GM21447 (cell line): ENCODE results near the gene SLC37A1.

Experiments used
- ATAC-seq: cut with Tn5 transposase; IDR thresholded peaks from one replicate; pipeline ENCODE4 v1.9.1; 2021; ENCODE audit not compliant: unreplicated experiment

SLC37A1 gene

DNA sequence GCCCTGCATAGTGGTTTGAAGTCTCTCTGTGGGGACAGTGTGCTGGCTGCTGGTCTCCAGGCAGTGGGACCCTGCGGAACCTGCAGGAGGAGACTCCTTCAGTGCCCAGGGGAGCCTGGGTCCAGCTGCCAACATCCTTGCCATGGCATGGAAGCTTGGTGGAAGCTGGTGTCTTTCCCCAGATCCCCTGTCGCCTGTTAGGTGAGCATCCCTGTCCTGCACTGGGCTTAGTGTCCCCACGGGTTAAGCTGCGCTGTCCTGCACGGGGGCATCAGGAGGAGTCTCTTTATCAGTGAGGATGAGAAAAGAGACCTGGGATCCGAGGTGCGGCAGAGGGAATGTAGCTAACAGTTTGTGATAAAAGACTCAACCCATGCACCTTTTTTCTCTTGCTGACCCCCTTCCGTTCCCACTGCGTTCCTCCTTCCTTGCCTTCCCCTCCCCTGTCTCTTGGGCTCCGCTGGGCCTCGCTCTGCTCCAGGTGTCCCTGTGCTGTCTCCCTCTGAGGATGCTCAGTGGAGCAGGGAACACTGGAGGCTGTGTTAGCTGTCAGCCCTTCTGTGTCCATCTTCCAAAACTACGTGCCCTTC, 59.3 kb downstream of the SLC37A1 start:
- no peak for ATAC-seq

DNA sequence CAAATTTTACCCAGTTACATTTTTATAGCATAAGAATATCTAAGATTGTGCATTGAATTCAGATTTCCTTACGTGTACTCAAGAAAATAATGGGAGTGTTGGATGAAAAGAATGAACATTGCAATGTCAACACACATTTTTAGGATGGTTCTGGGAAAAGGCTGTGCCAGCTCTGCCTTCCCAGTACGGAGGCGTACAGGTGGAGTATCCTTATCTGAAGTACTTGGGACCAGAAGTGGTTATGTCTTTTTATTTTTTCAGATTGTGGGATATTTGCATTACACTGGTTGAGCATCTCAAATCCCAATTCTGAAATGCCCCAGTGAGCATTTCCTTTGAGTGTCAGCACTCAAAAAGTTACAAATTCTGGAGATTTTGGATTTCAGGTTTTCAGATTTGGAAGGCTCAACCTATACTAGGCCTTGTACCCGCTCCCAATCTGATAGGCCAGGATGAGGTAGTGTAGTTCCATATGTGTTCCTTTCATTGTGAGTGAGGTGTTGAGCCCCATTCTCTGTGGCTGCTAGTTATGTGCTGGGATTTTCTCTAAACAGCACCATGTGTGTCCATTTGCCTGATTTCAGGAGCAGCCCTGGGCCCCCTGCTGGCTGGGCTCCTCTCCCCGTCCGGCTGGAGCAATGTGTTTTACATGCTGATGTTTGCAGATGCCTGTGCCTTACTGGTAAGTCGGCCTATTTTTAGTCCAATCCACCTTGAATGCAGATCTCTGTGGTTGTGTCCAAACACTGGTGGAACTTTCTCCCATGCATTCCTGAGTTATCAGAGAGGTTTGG, 60.8 kb downstream of the SLC37A1 start:
- ATAC-seq: no peak

DNA sequence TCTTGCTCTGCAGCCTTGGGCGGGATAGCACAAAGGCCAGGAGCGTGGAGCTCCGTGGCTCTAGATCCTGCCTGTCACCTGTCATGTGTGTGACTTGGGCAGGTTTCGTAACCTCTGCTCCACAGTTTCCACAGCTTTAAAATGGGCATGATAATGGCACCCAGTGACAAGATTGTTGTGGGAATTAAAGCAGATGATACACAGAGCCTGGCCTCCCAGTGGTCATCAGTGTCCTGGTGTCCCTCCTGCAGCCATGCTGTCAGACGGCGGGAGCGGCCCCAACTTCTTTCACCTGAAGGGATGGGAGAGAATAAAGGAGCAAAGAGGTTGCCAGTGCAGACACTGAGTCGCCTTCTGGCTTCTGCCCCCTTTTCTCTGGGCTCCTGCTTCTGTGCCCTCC, 61.5 kb downstream of the SLC37A1 start:
- no peak for ATAC-seq

DNA sequence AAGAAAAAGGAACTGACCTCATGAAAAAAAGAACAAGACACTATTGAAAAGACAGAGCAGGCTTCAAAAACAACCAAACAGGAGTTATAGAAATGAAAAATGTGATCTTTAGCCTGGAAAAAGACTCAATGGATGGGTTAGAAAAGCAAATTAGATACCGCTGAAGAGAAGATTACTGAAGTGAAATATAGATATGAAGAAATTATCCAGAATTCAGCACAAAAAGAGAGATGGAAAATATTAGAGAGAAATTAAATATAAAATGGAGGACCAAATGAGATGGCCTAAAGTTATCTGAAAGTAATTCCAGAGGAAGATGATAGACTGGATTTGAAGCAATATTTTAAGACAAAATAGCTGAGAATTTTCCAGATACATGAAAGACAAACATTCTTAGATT, 63.0 kb downstream of the SLC37A1 start:
- no peak for ATAC-seq

- ATAC-seq: no peak
These were observed 64.4 kb downstream of the SLC37A1 start for GRCh38 chr21:42578034-42578433.

DNA sequence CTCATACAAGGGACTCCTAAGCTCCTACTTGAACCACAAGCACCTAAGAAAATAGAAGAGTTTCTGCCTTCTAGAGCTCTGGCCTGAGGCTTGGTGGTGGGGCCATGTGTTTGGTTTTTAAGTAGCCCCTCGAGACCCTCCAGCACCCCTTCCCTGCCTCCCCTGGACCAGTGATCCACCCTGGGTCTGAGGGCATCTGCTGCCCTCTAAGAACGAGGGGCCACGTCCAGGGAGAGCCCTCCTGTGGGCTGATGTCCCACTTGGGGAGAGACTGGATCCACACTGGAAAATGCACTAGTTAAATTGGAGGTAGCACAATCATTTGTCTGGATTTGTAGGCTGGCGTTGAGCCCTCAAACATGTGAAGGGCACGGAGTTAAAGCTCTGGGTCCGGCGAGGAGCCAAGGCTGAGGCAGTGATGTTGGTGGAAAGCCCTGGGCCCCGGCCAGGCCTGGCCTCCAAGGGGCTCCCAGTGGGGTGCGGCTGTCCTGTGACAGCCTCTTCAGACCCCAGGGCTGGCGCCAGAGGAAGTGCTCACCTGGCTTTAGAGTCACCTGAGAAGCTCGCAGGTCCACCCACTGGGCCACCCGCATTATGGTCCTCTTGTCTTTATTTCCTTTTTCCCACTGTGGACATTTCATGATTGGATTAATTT, 65.2 kb downstream of the SLC37A1 start:
- ATAC-seq: no peak

DNA sequence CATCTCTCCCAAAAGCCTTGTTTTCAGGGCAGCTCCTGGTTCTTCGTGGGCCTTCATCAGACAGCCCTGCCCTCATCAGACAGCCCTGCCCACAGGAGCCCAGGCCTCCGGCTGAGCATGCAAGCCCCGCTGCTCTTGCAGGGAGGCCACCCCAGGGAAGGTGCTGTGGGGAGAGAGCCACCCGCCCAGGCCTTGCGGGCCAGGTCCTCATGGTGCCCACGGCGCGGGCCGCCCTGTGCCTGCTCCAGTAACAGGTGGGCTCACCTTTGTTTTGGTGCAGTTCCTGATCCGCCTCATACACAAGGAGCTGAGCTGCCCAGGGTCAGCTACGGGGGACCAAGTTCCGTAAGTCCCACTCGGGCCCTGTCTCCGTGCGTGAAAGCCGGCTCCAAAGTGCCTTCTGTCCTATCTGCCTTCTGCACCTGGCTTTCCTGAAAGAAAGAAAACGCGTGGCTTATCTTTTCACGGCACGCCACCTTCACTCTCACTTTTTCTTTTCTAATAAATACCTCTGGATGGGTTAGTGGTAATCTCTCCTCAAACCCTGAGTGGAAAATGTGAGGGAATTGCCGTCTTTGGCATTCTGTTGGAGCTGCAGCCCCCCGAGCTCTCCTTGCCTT, 65.9 kb downstream of the SLC37A1 start:
- ATAC-seq: no peak

GRCh38 chr21:42580076-42580792, 66.6 kb downstream of the SLC37A1 start:
- ATAC-seq: no peak

DNA sequence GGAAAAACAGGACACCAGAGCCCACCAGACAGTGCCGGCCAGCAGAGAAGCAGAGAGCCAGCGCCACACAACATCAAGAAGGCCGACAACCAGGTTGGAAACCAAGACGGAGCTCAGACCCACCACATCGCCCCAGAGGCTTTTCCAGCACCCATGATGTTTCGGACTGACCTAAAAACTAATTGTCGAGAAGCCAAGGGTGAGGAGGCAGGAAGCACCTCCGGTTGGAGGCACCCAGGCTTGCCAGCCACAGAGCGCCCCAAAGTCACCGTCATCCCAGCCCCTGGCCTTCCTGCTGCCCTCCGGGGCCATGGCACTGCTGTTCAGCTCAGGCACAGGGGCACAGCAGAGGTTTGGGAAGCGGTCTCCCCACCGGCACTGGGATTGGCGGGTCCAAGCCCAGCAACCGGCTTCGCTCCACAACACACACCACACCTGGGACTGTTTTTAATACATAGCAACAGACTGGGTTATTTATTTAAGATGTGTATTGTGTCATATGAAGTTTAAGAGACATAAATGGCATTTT, 67.2 kb downstream of the SLC37A1 start:
- ATAC-seq: no peak

DNA sequence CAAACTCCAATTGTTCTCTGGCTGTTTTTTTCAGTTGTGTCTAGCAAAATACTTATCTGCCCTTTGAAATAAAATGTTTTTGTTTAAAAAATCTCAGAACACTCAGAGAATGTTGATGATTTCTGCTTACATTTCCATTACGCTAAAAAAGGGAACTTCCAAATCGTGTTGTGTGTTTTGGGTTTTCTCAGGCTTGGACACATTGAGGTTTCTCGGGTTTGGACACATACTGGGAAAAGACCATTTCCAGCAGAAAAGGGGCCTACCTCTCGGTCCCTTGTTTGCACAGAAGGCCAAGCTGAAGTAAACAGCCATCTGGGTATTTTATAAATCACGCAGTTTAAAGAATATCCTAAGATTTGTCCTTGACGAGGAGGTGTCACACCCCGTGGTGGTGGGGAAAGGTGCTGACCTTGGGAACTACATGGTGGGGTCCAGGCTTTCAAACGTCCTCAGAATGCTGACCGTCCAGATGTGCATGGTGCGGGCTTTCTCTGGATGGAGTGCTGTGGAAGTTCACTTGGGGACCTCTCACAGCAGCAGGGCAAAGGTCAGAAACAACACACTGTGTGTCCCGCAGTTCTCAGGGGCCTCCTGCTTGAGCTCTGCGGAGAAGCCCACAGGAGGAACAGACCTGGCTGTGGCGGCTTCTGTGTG, 67.8 kb downstream of the SLC37A1 start:
- no peak for ATAC-seq

DNA sequence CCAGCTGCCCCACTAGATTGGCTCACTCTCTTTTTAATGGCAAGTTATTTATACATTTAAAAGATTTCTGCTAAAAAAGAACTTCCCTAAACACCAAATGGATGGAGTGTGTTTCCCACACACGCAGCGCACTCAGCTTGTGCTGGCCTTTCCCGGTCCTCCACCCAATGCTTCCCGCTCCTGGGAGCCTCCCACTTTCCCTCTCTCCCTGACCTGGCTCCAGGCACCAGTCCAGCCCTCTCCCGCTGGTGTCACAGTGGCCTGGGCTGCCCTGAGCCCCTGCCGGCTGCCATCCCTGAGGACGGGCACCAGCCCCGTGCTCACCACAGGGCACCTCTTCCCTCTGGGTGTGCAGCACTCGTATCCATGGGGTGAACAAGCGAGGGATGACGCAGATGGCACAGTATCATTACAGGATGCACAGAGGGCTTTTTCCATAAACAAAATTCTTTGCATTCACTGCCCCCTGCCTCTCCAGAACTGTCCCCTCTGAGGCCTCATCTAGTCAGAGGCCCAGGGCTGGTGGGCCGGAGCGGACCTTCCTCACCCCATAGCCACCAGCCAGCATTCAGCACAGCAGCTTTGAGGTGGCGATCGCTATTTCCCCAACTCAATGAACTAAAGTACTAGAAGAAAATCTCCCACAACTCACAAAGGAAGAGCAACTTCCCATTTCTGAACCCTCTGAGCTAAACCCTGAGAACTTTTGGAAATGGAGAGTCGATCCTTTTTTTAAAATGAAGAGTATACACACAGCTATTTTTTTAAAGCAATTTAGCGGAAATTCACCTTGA, 68.5 kb downstream of the SLC37A1 start:
- no peak for ATAC-seq

- ATAC-seq: no peak
These were observed 69.3 kb downstream of the SLC37A1 start for GRCh38 chr21:42582787-42583476.

GRCh38 chr21:42583477-42584295, 70.0 kb downstream of the SLC37A1 start:
- no peak for ATAC-seq

DNA sequence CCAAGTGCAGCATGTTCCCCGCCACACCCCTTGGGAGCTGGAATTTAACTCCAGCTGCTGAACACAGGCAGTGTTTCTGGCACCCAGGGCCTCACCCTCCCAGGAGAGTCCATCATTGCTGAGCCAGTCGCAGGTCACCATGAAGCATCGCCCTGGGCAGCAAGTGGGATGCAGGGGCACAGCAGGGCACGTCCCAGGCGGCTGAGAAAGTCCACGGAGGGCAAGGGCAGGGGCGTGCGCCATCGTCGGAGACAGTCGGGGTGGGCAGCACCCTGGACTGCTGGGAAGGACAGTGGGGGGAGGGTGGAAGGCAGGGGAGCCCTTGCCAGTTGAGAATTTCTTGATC, 70.6 kb downstream of the SLC37A1 start:
- no peak for ATAC-seq

DNA sequence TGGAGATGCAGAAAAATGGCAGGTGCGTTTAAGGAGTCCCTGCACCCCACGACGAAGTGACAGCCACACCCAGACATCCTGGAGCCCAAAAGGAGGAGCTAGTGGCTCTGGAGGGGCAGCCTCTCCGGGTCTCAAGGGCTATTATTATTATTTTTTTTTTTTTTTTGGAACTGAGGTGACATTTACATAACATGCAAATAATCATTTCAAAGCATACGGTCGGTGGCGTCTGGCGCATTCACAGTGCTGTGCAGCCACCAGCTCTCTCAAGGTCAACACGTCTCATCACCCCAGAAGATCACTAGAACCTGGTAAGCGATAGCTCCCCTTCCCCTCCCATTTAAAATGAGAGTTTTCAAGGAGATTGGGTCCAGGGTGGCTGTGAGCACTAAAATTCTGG, 72.2 kb downstream of the SLC37A1 start:
- no peak for ATAC-seq

GRCh38 chr21:42586406-42586805, 72.8 kb downstream of the SLC37A1 start:
- ATAC-seq: no peak

DNA sequence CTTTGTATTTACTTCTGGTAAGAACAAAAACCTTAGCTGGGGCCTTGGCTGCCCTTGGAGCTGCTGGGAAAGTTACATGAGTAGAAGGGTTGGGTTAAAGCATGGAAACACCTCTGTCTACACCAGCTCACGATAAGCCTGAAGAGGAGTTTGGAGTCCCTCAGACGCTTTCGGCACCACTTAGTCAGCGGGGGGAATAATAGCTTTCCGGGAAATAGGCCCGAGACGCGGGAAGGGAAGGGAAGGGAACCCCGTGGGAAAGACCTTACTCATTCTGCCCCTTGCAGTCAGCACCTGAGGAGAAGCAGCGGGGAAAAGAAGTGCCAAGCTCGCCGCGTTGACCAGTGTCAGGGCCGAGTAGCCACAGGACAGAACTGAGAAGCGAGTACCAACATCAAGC, 73.4 kb downstream of the SLC37A1 start:
- ATAC-seq: no peak

DNA sequence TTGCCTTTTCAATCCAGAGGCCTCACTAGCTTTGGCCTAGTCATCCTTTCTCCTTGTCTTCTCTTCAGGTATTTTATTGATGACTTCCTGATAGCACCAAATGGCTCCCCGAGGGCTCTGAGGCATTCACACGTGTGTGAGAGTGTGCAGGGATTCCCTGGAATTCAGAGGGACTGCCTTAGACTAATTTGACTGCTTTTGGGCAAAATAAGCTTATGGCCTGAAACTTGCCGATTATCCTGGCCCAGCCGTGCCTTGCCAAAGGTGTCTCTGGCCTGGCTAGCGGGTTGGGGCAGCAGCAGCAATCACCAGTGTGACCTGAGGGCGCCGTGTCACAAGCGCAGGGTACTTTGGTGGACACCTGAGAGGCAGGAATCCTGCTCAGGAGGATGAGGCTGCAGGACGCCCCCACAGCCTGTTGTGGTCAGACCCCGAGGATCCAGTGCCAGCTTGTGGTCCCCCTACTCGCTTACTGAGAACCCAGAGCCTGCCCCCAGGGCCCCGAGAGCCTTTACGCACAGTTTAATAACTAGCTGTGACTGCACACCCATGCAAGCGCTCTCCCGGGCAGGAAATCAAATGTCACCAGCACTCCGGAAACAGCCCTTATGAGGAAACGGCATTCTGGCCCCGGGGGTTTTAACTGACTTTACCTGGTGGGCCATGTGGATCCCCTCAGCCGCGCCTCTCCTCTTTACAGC, 76.9 kb downstream of the SLC37A1 start:
- ATAC-seq: no peak
